Trophoblast cell (in vitro differentiated cells and primary cell): ENCODE results near the gene BRAF.
A peak's percentile ranks its signal among the peaks of the same experiment; 100 is the strongest.

Experiments
- DNase-seq, 2 donors: peaks; one replicate each; pipeline ENCODE4 v3.0.0-alpha.2; 2016
- H2AFZ ChIP-seq: 2 replicates; pipeline ENCODE4 v1.6.1; 2013; ENCODE audit warnings: low read length, moderate library complexity, mild to moderate bottlenecking; ENCODE audit not compliant: insufficient read depth, poor library complexity
- H2AK5ac ChIP-seq: 2 replicates; pipeline ENCODE4 v1.6.1; 2013; ENCODE audit warnings: mild to moderate bottlenecking, low read length
- H2BK120ac ChIP-seq: 2 replicates; pipeline ENCODE4 v1.6.1; 2013; ENCODE audit warnings: low read length, mild to moderate bottlenecking, moderate library complexity; ENCODE audit not compliant: insufficient read depth, poor library complexity
- H2BK12ac ChIP-seq: 2 replicates; pipeline ENCODE4 v1.6.1; 2013; ENCODE audit warnings: mild to moderate bottlenecking, low read length, moderate library complexity
- H2BK5ac ChIP-seq: 2 replicates; pipeline ENCODE4 v1.6.1; 2013; ENCODE audit warnings: low read length, low read depth, moderate library complexity, mild to moderate bottlenecking; ENCODE audit not compliant: poor library complexity
- H3K14ac ChIP-seq: 2 replicates; pipeline ENCODE4 v1.6.1; 2013; ENCODE audit warnings: mild to moderate bottlenecking, low read length
- H3K18ac ChIP-seq: 2 replicates; pipeline ENCODE4 v1.6.1; 2013; ENCODE audit warnings: mild to moderate bottlenecking, low read length
- H3K23ac ChIP-seq: 2 replicates; pipeline ENCODE4 v1.6.1; 2013; ENCODE audit warnings: low read length
- H3K27ac ChIP-seq: 2 replicates; pipeline ENCODE4 v1.5.1; 2013; ENCODE audit warnings: low read depth, mild to moderate bottlenecking, inconsistent platforms, low read length, moderate library complexity
- H3K27me3 ChIP-seq: 2 replicates; pipeline ENCODE4 v1.6.1; 2013; ENCODE audit warnings: inconsistent platforms, mild to moderate bottlenecking, low read length, moderate library complexity; ENCODE audit not compliant: insufficient read depth
- H3K36me3 ChIP-seq, 2 experiments: 1 replicate in 1 of 2; 2 replicates in 1 of 2; pipeline ENCODE4 v1.6.1; 2013; ENCODE audit warnings: low read length in 2 of 2, mild to moderate bottlenecking in 2 of 2, moderate library complexity in 1 of 2; ENCODE audit not compliant: insufficient read depth in 2 of 2, control insufficient read depth in 1 of 2
- H3K4ac ChIP-seq: 2 replicates; pipeline ENCODE4 v1.6.1; 2013; ENCODE audit warnings: low read depth, mild to moderate bottlenecking, low read length, moderate library complexity
- H3K4me1 ChIP-seq, 2 experiments: 1 replicate in 1 of 2; 2 replicates in 1 of 2; pipeline ENCODE4 v1.6.1; 2013; ENCODE audit warnings: low read length in 2 of 2, mild to moderate bottlenecking in 2 of 2, moderate library complexity in 1 of 2; ENCODE audit not compliant: insufficient read depth in 2 of 2, control insufficient read depth in 1 of 2
- H3K4me2 ChIP-seq: 2 replicates; pipeline ENCODE4 v1.6.1; 2013; ENCODE audit warnings: inconsistent platforms, mild to moderate bottlenecking, low read length, moderate library complexity
- H3K4me3 ChIP-seq: 2 replicates; pipeline ENCODE4 v1.5.1; 2013; ENCODE audit warnings: mild to moderate bottlenecking, low read depth, low read length, inconsistent platforms
- H3K79me1 ChIP-seq: one replicate; pipeline ENCODE4 v1.6.1; 2013; ENCODE audit warnings: low read length
- H3K79me2 ChIP-seq: 2 replicates; pipeline ENCODE4 v1.6.1; 2013; ENCODE audit warnings: low read length, mild to moderate bottlenecking; ENCODE audit not compliant: control insufficient read depth, insufficient read depth, poor library complexity
- H3K9ac ChIP-seq: 2 replicates; pipeline ENCODE4 v1.6.1; 2013; ENCODE audit warnings: mild to moderate bottlenecking, low read length
- H3K9me3 ChIP-seq: 2 replicates; pipeline ENCODE4 v1.6.1; 2013; ENCODE audit warnings: low read depth, mild to moderate bottlenecking, control low read depth, inconsistent platforms, low read length; ENCODE audit not compliant: insufficient read depth
- H4K12ac ChIP-seq: 2 replicates; pipeline ENCODE4 v1.6.1; 2013; ENCODE audit warnings: low read depth, mild to moderate bottlenecking, low read length, moderate library complexity
- H4K8ac ChIP-seq: 2 replicates; pipeline ENCODE4 v1.6.1; 2013; ENCODE audit warnings: low read depth, mild to moderate bottlenecking, low read length, moderate library complexity
- H4K91ac ChIP-seq: one replicate; pipeline ENCODE4 v1.6.1; 2013; ENCODE audit warnings: low read depth, mild to moderate bottlenecking, low read length, moderate library complexity
- WGBS: extraction: QIAGEN DNeasy Blood & Tissue Kit; methylation state at CpG from one replicate; pipeline ENCODE4 v1.1.7; 2013; ENCODE audit warnings: missing lambda C conversion rate; ENCODE audit not compliant: insufficient read length, insufficient coverage; ENCODE audit errors: extremely low coverage; 5-methylcytosine and 5-hydroxymethylcytosine counted together

The BRAF gene

DNA sequence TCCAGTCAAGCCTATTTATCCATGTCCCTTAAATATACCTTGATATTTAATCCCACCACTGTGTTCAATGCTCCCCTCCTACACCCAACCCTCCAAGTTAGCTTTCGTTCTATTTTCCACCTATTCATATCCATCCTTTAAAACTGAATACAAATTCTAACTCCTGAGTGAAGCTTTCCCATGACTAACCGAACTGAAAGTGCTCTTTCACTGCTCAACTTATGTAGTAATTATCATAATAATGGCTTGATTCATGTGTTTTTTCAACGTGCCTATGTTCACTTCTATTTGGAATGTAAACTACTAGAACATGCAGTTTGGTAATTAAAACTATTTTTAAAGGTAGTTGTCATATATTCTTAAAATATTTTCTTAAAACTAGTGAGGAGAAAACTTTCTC lies 170.2 kb downstream of the BRAF start:
- H3K4me3 ChIP-seq: no peak overlapping the region
- no peaks in the 10 kb centered on the region for H3K79me2 ChIP-seq
- WGBS: 100% methylated on average over 1 of the region's 3 CpGs

DNA sequence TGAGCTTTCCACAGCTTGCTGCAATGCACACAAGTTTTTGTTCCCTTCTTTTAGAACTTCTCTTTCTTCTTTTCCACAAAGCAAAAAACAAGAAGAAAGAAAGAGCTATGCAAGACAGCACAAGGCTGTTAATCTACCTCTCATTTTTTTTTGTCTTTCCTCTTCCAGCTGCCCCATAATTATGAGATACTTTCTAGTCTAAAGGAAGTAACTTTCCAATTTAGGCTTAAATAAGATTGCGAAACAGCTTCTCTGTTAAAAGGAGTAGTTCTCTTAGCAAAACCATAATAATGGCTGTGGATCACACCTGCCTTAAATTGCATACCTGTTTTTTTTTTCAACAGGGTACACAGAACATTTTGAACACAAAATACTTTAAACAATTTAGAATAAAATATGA lies 172.2 kb downstream of the BRAF start:
- H2BK12ac ChIP-seq: no peak overlapping the region
- H2BK120ac ChIP-seq: no peak overlapping the region
- no peak overlapping the region for H3K4ac ChIP-seq
- H4K8ac ChIP-seq: no peak overlapping the region
- H3K79me2 ChIP-seq: no peaks in the 10 kb centered on the region
- no CpG with 5 or more reads among the region's 1 CpG for WGBS
- H3K9me3 ChIP-seq: no peaks in the 10 kb centered on the region
- H3K27ac ChIP-seq: no peak overlapping the region
- no peaks in the 10 kb centered on the region for H3K79me1 ChIP-seq
- no peaks in the 10 kb centered on the region for H3K27me3 ChIP-seq
- H4K91ac ChIP-seq: no peak overlapping the region
- H2AK5ac ChIP-seq: no peak overlapping the region
- no peak overlapping the region for H3K4me3 ChIP-seq
- no peak overlapping the region for H2AFZ ChIP-seq
- H4K12ac ChIP-seq: no peak overlapping the region
- no peak overlapping the region for H3K9ac ChIP-seq
- H3K23ac ChIP-seq: no peak overlapping the region
- no peak overlapping the region for H3K14ac ChIP-seq
- H3K4me2 ChIP-seq: no peak overlapping the region
- H2BK5ac ChIP-seq: no peak overlapping the region
- H3K36me3 ChIP-seq: peaks cover 0 to 2% of the 10 kb centered on the region in 2 experiments
- H3K4me1 ChIP-seq: no peaks in the 10 kb centered on the region
- H3K18ac ChIP-seq: no peak overlapping the region
- DNase-seq: no peak

More for the DNA sequence above, 170.2 kb downstream of the BRAF start:
- H3K23ac ChIP-seq: no peak overlapping the region
- H3K36me3 ChIP-seq: peaks cover 0 to 2% of the 10 kb centered on the region in 2 experiments
- no peak overlapping the region for H2BK5ac ChIP-seq
- no peaks in the 10 kb centered on the region for H3K4me1 ChIP-seq
- no peak for DNase-seq
- no peak overlapping the region for H3K27ac ChIP-seq
- no peak overlapping the region for H3K9ac ChIP-seq
- no peak overlapping the region for H4K12ac ChIP-seq
- H2AFZ ChIP-seq: no peak overlapping the region
- no peaks in the 10 kb centered on the region for H3K9me3 ChIP-seq
- H3K4me2 ChIP-seq: no peak overlapping the region
- peaks cover 2% of the 10 kb centered on the region for H3K79me1 ChIP-seq
- H3K14ac ChIP-seq: no peak overlapping the region
- H2BK12ac ChIP-seq: no peak overlapping the region
- H4K91ac ChIP-seq: no peak overlapping the region
- no peak overlapping the region for H2AK5ac ChIP-seq
- H3K4ac ChIP-seq: no peak overlapping the region
- no peak overlapping the region for H3K18ac ChIP-seq
- H3K27me3 ChIP-seq: no peaks in the 10 kb centered on the region
- H4K8ac ChIP-seq: no peak overlapping the region
- no peak overlapping the region for H2BK120ac ChIP-seq

DNA sequence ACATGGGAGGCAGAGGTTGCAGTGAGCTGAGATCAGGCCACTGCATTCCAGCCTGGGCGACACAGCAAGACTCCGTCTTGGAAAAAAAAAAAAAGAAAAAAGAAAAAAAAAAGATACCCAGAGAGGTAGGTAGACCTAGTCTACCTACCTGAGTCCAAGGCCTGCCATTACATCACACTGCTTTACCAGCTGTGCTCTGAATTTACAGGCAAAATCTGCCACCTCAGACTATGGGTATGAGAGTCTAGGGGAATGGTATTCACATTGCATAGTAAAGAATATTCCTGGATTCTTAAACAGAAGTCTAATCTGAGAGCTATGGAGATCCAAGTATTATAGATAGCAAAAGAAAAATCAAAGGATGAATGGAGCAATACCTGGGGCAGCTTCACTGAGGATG lies 178.0 kb downstream of the BRAF start:
- Histone ChIP-seq H3K79me1 (no peaks in the 10 kb centered on the region), H2BK12ac (no peak overlapping the region), H3K4me1 (no peaks in the 10 kb centered on the region), H3K4me2 (no peak overlapping the region), H3K4ac (no peak overlapping the region), H3K4me3 (no peak overlapping the region), H3K14ac (no peak overlapping the region), H3K27ac (no peak overlapping the region), H4K12ac (no peak overlapping the region), H2BK5ac (no peak overlapping the region), H3K23ac (no peak overlapping the region), H2AFZ (no peak overlapping the region), H4K91ac (no peak overlapping the region), H2BK120ac (no peak overlapping the region), H3K27me3 (no peaks in the 10 kb centered on the region), H2AK5ac (no peak overlapping the region), H3K36me3 (peaks cover 1 to 4% of the 10 kb centered on the region in 2 experiments), H3K9me3 (no peaks in the 10 kb centered on the region), H4K8ac (no peak overlapping the region), H3K79me2 (no peaks in the 10 kb centered on the region), H3K18ac (no peak overlapping the region), H3K9ac (no peak overlapping the region)
- no CpG with 5 or more reads among the region's 2 CpGs for WGBS
- DNase-seq: peak; percentile 60 to 90

DNA sequence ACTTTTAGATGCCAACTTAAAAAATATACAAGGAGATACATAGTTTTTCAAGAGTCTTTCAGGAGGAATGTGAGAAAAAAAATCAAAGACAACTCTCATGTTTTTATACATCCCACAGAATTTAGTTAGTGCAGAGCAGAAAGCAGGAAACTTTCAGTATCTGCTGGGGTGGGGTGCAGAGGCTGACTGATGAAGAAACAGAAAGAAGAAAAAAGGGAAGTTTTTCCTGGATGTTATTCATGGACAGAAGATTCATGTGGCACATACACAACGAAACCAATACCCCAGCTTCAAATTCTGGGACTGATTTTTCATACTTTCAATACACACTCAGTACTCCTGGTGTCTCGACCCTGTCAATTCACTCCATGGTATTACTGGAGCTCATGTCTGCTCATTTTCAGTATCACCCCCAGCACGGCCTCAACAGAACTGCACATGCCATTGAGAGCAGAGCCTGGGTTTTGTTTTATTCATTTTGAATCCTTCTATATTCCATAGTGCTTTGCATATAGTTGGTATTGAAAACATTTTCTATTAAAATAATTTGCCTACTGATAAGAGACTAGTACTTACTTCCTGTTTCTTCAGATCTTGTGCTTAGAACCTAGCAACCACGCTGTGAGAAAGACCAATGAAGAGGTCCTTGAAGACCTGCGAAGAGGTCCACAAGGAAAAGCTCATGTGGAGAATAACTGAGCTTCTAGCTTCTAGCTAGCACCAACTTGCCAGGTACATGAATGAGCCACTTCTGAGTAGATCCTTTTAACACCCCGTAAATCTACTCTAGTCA lies 179.3 kb downstream of the BRAF start:
- Histone ChIP-seq H3K79me1 (no peaks in the 10 kb centered on the region), H3K4me3 (no peak overlapping the region)
- WGBS: no CpG with 5 or more reads among the region's 6 CpGs

More for the DNA sequence above, 179.3 kb downstream of the BRAF start:
- no peaks in the 10 kb centered on the region for H3K4me1 ChIP-seq
- no peak overlapping the region for H2BK12ac ChIP-seq
- no peak overlapping the region for H2AK5ac ChIP-seq
- H3K27ac ChIP-seq: no peak overlapping the region
- no peak overlapping the region for H3K18ac ChIP-seq
- H3K79me2 ChIP-seq: no peaks in the 10 kb centered on the region
- H3K4me2 ChIP-seq: no peak overlapping the region
- no peak overlapping the region for H3K14ac ChIP-seq
- no peak overlapping the region for H4K12ac ChIP-seq
- H3K9ac ChIP-seq: no peak overlapping the region
- H2BK5ac ChIP-seq: no peak overlapping the region
- no peak for DNase-seq
- no peak overlapping the region for H3K4ac ChIP-seq
- H3K23ac ChIP-seq: no peak overlapping the region
- peaks cover 1 to 4% of the 10 kb centered on the region in 2 experiments for H3K36me3 ChIP-seq
- no peaks in the 10 kb centered on the region for H3K27me3 ChIP-seq
- no peaks in the 10 kb centered on the region for H3K9me3 ChIP-seq
- H2AFZ ChIP-seq: no peak overlapping the region
- H4K91ac ChIP-seq: no peak overlapping the region
- no peak overlapping the region for H2BK120ac ChIP-seq
- no peak overlapping the region for H4K8ac ChIP-seq
